K562 (cell line): ENCODE data around the gene NSUN6. TPM values are rescaled to one million over a fixed set of nuclear protein-coding genes. Genes with fewer than 3 reads are reported as not detected.

Experiments used
- ADNP ChIP-seq: fragments of 200-800 bp; sonication (Bioruptor generic); IDR thresholded peaks from 2 replicates; pipeline ENCODE4 v1.6.1; 2016; ENCODE audit warnings: missing genetic modification characterization, missing compliant biosample characterization
- CHD4 ChIP-seq: fragments of 200-600 bp; sonication (generic); IDR thresholded peaks from 3 replicates; pipeline ENCODE4 v1.6.1; 2012; ENCODE audit warnings: low read depth, mild to moderate bottlenecking, mixed read lengths, low read length, inconsistent platforms; ENCODE audit not compliant: insufficient read depth, insufficient replicate concordance, poor library complexity, severe bottlenecking
- EGR1 ChIP-seq: fragments of 450-650 bp; conservative IDR thresholded peaks from 2 replicates; pipeline ENCODE4 v1.6.1; 2017; ENCODE audit warnings: mild to moderate bottlenecking
- ETV5 ChIP-seq: sonication (generic); formaldehyde crosslinking; IDR thresholded peaks from 2 replicates; pipeline ENCODE4 v1.4.0; 2020; ENCODE audit warnings: low read depth, mild to moderate bottlenecking, missing genetic modification reagents
- FUS ChIP-seq: fragments of 200-400 bp; formaldehyde crosslinking; optimal IDR thresholded peaks from 2 replicates; pipeline ENCODE3; 2017; ENCODE audit warnings: low read depth, low read length
- HNRNPK ChIP-seq: fragments of 200-400 bp; formaldehyde crosslinking; IDR thresholded peaks from one replicate; pipeline ENCODE4 v1.6.1; 2018; ENCODE audit warnings: mild to moderate bottlenecking, low read depth, low read length; ENCODE audit not compliant: poor library complexity, severe bottlenecking
- HOXB6 ChIP-seq: fragments of 250-450 bp; sonication (Bioruptor Pico); IDR thresholded peaks from 2 replicates; pipeline ENCODE4 v1.5.1; 2022; ENCODE audit warnings: mild to moderate bottlenecking, borderline replicate concordance
- MAFG ChIP-seq: fragments of 450-650 bp; conservative IDR thresholded peaks from 2 replicates; pipeline ENCODE4 v1.6.1; 2016; ENCODE audit warnings: missing genetic modification characterization, missing compliant biosample characterization
- MBD2 ChIP-seq: sonication (generic); IDR thresholded peaks from 2 replicates; pipeline ENCODE4 v1.6.1; 2016; ENCODE audit warnings: low read depth, borderline replicate concordance
- NCOR1 ChIP-seq: fragments of 450-650 bp; IDR thresholded peaks from 2 replicates; pipeline ENCODE4 v1.6.1; 2016; ENCODE audit warnings: mild to moderate bottlenecking, moderate library complexity
- PRMT5 ChIP-seq: sonication (generic); formaldehyde crosslinking; IDR thresholded peaks from 2 replicates; pipeline ENCODE4 v1.5.0; 2020; ENCODE audit warnings: missing genetic modification reagents
- SAP30 ChIP-seq: fragments of 200-600 bp; sonication (generic); IDR thresholded peaks from 2 replicates; pipeline ENCODE4 v1.6.1; 2012; ENCODE audit warnings: borderline replicate concordance, low read depth, mild to moderate bottlenecking, moderate library complexity, low read length, control low read depth, inconsistent platforms; ENCODE audit not compliant: insufficient read depth, poor library complexity, severe bottlenecking
- STAG1 ChIP-seq: sonication (generic); formaldehyde crosslinking; IDR thresholded peaks from 2 replicates; pipeline ENCODE4 v1.5.0; 2020; ENCODE audit warnings: missing genetic modification reagents, borderline replicate concordance
- TAF1 ChIP-seq: IDR thresholded peaks from 2 replicates; pipeline ENCODE4 v1.6.1; 2011; ENCODE audit warnings: mild to moderate bottlenecking, low read length, moderate library complexity; ENCODE audit not compliant: insufficient read depth, control insufficient read depth, severe bottlenecking; ENCODE audit errors: extremely low read depth
- ZC3H11A ChIP-seq: IDR thresholded peaks from 2 replicates; pipeline ENCODE4 v1.6.1; 2012; ENCODE audit warnings: low read depth, low read length, improper control_type of control experiment
- ZNF324 ChIP-seq: fragments of 250-450 bp; sonication (Bioruptor Pico); IDR thresholded peaks from 2 replicates; pipeline ENCODE4 v1.4.0; 2020; ENCODE audit warnings: mild to moderate bottlenecking
- ZNF384 ChIP-seq: IDR thresholded peaks from 2 replicates; pipeline ENCODE4 v1.6.1; 2012; ENCODE audit warnings: low read depth, low read length, improper control_type of control experiment
- polyA plus RNA-seq, 8 experiments: library from polyadenylated mRNA; depleted of rRNA in 4 of 8; stranded (reverse) in 5 of 8; unstranded in 3 of 8; fragments of >200 nt; fragmentation: Nextera tagmentation in 2 of 8; fragmentation: Illumina TruSeq in 1 of 8; extraction: Ambion mirVana in 2 of 8; extraction: Trizol in 1 of 8; gene quantifications; 2 replicates each; pipeline versions ENCODE4 v1.2.1 to v1.2.3, GENCODE V29; 2011 to 2014; ENCODE audit warnings: inconsistent platforms in 1 of 8, missing spikeins in 1 of 8
- total RNA-seq, 7 experiments: library from RNA; depleted of rRNA in 6 of 7; stranded (reverse); fragments of >200 nt in 6 of 7; fragmentation: Illumina TruSeq in 2 of 7; extraction: Trizol in 2 of 7; gene quantifications; 2 replicates each; pipeline versions ENCODE4 v1.2.1 to v1.2.3, GENCODE V29; 2011 to 2021; ENCODE audit warnings: low replicate concordance in 1 of 7
- TF ChIP-seq, protein P1 (sequence below): fragments of 250-450 bp; sonication (Bioruptor Pico); IDR thresholded peaks from 2 replicates; pipeline ENCODE4 v1.4.0; 2020
- TF ChIP-seq, protein P2 (sequence below): IDR thresholded peaks from 2 replicates; pipeline ENCODE4 v1.6.1; 2014; ENCODE audit warnings: antibody characterized with exemption
- TF ChIP-seq, protein P3 (sequence below): fragments of 250-450 bp; sonication (Bioruptor Pico); IDR thresholded peaks from 2 replicates; pipeline ENCODE4 v1.4.0; 2020; ENCODE audit warnings: borderline replicate concordance

The NSUN6 gene
- total and polyA plus RNA-seq, 9 of the 15 experiments (the other 6 are each of a cell fraction or from before 2014, with no cell fraction given): 12.5 to 33.1 (median 24.2) TPM

DNA sequence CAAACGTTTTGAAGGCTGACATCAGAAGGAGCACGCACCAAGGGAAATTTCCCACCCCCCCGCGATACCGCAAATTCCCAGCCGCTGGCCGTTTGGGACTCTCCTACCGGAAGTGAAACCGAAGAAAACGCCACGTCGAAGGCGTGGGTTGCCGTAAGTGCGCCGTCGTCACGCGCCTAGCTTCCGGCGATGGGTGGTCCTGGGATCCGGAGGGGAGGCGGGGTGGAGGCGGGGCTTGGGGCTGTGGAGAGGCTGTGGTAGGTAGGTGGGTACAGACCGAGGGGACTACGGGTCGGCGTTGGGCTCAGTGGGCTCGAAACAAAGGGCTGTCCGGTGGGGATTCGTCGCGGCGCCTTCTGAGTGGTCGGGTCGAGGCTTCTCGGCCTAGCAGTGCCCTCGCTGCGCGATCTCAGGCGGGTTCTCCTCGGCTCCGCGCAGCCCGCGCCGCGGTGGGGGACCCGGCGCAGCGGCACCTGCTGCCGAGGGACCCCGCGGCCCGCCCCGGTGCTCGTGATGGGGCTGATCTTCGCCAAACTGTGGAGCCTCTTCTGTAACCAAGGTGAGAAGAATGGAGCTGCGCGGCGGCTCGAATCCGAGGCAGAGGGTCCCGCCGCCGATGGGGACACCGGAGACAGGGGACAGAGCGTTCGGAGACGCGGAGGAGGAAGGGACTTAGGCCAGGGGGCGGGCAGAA is 7.9 kb upstream of the NSUN6 start, which contains the start of gene ARL5B (continued):
- peak; percentile 61 for TF ChIP-seq SAP30
- TF ChIP-seq, protein P1, sequence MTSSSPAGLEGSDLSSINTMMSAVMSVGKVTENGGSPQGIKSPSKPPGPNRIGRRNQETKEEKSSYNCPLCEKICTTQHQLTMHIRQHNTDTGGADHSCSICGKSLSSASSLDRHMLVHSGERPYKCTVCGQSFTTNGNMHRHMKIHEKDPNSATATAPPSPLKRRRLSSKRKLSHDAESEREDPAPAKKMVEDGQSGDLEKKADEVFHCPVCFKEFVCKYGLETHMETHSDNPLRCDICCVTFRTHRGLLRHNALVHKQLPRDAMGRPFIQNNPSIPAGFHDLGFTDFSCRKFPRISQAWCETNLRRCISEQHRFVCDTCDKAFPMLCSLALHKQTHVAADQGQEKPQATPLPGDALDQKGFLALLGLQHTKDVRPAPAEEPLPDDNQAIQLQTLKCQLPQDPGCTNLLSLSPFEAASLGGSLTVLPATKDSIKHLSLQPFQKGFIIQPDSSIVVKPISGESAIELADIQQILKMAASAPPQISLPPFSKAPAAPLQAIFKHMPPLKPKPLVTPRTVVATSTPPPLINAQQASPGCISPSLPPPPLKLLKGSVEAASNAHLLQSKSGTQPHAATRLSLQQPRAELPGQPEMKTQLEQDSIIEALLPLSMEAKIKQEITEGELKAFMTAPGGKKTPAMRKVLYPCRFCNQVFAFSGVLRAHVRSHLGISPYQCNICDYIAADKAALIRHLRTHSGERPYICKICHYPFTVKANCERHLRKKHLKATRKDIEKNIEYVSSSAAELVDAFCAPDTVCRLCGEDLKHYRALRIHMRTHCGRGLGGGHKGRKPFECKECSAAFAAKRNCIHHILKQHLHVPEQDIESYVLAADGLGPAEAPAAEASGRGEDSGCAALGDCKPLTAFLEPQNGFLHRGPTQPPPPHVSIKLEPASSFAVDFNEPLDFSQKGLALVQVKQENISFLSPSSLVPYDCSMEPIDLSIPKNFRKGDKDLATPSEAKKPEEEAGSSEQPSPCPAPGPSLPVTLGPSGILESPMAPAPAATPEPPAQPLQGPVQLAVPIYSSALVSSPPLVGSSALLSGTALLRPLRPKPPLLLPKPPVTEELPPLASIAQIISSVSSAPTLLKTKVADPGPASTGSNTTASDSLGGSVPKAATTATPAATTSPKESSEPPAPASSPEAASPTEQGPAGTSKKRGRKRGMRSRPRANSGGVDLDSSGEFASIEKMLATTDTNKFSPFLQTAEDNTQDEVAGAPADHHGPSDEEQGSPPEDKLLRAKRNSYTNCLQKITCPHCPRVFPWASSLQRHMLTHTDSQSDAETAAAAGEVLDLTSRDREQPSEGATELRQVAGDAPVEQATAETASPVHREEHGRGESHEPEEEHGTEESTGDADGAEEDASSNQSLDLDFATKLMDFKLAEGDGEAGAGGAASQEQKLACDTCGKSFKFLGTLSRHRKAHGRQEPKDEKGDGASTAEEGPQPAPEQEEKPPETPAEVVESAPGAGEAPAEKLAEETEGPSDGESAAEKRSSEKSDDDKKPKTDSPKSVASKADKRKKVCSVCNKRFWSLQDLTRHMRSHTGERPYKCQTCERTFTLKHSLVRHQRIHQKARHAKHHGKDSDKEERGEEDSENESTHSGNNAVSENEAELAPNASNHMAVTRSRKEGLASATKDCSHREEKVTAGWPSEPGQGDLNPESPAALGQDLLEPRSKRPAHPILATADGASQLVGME (CRISPR knock-in tag): no peak
- no peak for TF ChIP-seq ZC3H11A
- peak; percentile 88 for TF ChIP-seq EGR1
- no peak for TF ChIP-seq MAFG (tag)
- no peak for TF ChIP-seq CHD4
- TF ChIP-seq, protein P2, sequence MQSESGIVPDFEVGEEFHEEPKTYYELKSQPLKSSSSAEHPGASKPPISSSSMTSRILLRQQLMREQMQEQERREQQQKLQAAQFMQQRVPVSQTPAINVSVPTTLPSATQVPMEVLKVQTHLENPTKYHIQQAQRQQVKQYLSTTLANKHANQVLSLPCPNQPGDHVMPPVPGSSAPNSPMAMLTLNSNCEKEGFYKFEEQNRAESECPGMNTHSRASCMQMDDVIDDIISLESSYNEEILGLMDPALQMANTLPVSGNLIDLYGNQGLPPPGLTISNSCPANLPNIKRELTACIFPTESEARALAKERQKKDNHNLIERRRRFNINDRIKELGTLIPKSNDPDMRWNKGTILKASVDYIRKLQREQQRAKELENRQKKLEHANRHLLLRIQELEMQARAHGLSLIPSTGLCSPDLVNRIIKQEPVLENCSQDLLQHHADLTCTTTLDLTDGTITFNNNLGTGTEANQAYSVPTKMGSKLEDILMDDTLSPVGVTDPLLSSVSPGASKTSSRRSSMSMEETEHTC: no peak
- peak; percentile 82 for TF ChIP-seq TAF1
- peak; percentile 48; the same call in 1 of the 2 replicates for TF ChIP-seq MBD2
- TF ChIP-seq FUS: no peak
- peak; percentile 80 for TF ChIP-seq ETV5
- TF ChIP-seq HOXB6 (CRISPR knock-in tag): no peak
- TF ChIP-seq, protein P3, sequence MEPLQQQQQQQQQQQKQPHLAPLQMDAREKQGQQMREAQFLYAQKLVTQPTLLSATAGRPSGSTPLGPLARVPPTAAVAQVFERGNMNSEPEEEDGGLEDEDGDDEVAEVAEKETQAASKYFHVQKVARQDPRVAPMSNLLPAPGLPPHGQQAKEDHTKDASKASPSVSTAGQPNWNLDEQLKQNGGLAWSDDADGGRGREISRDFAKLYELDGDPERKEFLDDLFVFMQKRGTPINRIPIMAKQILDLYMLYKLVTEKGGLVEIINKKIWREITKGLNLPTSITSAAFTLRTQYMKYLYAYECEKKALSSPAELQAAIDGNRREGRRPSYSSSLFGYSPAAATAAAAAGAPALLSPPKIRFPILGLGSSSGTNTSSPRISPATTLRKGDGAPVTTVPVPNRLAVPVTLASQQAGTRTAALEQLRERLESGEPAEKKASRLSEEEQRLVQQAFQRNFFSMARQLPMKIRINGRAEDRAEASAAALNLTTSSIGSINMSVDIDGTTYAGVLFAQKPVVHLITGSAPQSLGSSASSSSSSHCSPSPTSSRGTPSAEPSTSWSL (CRISPR knock-in tag): no peak
- no peak for TF ChIP-seq ZNF324 (CRISPR knock-in tag)
- no peak for TF ChIP-seq PRMT5 (CRISPR knock-in tag)
- TF ChIP-seq HNRNPK: no peak
- TF ChIP-seq ZNF384: no peak
- TF ChIP-seq STAG1: no peak
- TF ChIP-seq NCOR1: no peak; the same call in 1 of the 2 replicates
- no peak for TF ChIP-seq ADNP (tag)
